ENCODE data around the gene TBC1D7.

The TBC1D7 gene

DNA sequence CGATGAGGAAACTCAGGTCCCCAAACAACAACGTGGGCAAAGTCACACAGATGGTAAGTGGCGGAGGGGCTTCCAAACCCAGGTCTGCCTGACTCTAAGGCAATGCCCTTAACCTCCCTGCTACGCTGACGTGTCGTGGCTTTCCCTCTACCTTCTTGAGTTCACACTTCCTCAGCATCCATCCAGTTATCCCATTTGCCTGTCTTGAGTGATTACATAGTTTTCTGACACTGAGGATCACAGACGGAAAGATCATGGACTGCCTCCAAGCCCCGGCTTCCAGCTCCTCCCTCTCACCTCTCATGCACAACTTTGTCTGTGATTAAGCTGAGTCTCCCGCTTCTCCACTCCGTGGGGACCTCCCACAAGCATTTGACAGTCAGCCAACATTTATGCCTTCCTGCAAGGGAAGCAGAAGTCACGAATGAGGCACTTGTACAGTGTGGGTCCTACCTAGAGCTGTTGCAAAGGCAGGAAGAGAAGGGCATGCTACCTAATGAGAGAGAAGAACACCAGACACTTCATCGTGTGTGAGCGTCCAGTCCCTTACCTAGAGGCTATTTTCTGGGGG, 33.8 kb downstream of the TBC1D7 start:
- peak; percentile 69 for DNase-seq (ENCODE audit: low spot score)

GRCh38 chr6:13292774-13293173, 35.6 kb downstream of the TBC1D7 start:
- DNase-seq (ENCODE audit: low spot score): no peak

- no peak for DNase-seq (ENCODE audit: low spot score)
Measured at GRCh38 chr6:13290335-13290734, 38.0 kb downstream of the TBC1D7 start.

DNA sequence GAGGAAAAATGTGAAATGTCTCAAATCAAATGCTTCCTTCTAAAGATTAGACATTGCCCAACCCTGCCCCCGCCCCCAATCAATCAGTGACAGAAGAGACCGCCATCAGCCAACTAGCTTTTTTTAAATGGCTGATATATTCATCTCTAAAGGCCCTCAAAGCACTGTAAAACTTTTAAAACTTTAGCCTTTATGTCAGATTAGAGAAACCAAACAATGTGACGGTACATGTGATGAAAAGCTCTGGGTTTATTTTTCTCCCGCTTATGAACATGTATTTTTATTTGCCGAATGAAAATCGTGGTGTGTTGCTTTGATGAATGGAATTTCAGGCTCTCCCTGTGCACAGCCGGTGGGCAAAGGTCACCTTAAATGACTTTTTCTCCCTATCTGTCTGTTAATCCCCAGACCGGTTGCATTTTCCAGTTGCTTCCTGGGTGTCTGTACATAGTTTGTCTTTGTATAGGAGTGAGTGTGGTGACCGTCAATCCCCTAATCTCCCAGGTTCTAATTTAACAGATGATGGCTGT, 38.5 kb downstream of the TBC1D7 start:
- no peak for DNase-seq (ENCODE audit: low spot score)

- no peak for DNase-seq (ENCODE audit: low spot score)
Measured at GRCh38 chr6:13288969-13289391, 39.4 kb downstream of the TBC1D7 start.

DNA sequence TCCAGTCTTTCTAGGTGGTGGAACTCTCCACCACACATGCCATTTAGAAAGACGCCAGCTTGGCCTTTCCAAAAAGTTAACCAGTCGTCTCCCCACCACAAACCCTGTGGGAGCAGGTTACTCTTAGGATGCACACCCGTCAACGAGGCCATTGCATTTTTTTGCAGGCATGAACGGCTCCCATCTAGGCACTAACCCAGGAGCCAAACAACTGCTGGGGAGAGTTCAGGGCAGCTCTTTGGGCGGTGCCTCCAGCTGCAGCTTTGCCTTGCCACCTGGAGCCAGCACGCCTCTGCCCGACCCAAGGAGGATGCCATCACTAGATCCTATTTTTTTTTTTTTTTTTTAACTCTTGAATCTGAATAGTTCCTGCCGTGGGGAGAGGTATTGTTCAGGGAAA, 39.9 kb downstream of the TBC1D7 start:
- no peak for DNase-seq (ENCODE audit: low spot score)

- no peak for DNase-seq (ENCODE audit: low spot score)
Measured at GRCh38 chr6:13287104-13287503, 41.2 kb downstream of the TBC1D7 start.

DNA sequence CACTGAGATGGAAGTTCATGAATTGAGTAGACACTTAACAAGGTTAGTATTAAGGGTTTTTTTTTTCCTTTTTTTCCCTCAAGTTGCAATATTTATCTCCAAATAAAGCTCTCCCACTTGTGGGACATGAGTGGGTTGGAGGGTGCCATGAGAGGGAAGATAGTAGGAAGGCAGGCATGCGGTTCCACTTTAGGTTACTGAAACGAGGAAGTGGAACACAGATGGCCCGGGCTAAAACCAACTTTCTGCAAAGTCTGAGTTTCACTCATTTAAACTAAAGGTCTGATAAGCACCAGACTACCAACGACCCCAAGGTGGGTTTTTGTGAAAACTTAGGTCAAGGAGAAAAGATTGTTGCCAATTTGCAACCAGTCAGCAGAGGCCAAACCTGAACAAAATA, 42.2 kb downstream of the TBC1D7 start:
- DNase-seq (ENCODE audit: low spot score): no peak

- DNase-seq (ENCODE audit: low spot score): no peak
Measured at GRCh38 chr6:13285705-13286104, 42.6 kb downstream of the TBC1D7 start.

- no peak for DNase-seq (ENCODE audit: low spot score)
Measured at GRCh38 chr6:13284646-13285045, 43.7 kb downstream of the TBC1D7 start.

DNA sequence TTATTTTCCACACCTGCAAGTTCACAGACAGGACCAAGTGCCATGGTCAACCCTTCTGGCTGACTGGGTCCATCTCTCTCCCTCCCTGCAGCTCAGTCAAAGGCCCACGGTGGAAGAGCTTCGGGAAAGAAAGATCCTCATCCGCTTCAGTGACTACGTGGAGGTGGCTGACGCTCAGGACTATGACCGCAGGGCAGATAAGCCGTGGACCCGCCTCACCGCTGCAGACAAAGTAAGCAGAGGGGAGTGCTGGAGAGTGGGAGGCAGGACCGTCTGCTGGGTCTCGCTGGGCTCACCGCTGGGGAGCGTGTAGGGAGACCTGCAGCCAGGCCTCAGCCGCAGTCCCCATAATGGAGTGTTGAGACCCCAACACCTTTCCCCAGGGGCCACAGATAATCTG, 45.0 kb downstream of the TBC1D7 start:
- no peak for DNase-seq (ENCODE audit: low spot score)

GRCh38 chr6:13282393-13283069, 45.8 kb downstream of the TBC1D7 start:
- no peak for DNase-seq (ENCODE audit: low spot score)

DNA sequence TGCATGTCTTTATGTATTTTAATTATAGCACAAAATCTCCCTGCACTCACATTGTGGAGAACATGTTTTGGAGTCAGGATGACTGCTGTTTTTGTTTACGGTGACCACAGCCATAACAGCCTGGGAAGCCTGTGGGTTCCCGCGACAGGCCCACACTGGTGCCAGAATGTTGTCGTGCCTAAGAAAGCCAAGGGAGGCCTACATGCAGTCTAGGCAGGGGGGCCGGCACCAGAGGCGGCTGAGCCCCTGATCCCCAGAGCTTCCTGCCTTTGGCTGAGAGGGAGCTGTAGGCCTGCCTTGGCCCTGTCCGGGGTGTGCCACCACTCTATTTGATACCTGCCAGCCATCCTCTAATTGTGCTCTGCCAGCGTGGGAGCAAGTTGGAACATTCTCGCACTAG, 46.7 kb downstream of the TBC1D7 start:
- no peak for DNase-seq (ENCODE audit: low spot score)

GRCh38 chr6:13280254-13280653, 48.1 kb downstream of the TBC1D7 start:
- DNase-seq (ENCODE audit: low spot score): no peak

DNA sequence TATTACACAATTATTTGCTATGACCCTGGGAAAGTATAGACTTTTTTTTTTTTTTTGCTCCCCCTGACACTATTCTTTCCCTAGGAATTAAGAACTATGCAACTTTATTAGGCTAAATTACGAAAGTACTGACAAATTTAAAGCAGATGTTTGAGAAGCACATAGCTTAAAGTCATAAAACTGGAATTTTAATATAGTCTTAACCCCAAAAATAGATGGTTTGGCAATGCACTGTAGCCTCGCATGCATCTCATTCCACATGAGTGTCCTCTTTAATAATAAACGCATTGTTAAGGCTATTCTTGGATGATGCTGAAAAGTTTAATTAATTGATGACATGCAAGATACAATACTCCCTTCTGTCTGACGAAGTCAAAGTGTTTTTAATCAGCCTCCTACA, 49.3 kb downstream of the TBC1D7 start:
- DNase-seq (ENCODE audit: low spot score): no peak

DNA sequence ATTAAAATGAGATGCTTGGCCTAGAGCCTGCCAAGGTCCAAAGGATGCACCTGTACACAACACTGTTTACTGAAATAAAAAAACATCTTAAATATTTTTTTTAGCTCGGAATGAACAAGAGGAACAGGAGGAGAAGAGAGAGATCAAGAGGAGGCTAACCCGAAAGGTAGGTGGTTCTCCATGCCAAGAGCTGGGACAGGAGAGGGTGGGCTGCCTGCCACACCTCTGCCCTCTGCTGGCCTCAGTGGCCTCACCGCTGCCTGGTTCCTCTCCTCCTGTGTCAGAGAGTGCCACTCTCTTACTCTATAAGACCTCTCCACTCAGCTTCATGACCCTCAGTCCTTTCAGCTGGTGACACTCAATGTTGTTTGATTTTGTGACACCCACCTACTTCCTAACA, 50.2 kb downstream of the TBC1D7 start:
- DNase-seq (ENCODE audit: low spot score): no peak

- no peak for DNase-seq (ENCODE audit: low spot score)
Measured at GRCh38 chr6:13277231-13277630, 51.1 kb downstream of the TBC1D7 start.

DNA sequence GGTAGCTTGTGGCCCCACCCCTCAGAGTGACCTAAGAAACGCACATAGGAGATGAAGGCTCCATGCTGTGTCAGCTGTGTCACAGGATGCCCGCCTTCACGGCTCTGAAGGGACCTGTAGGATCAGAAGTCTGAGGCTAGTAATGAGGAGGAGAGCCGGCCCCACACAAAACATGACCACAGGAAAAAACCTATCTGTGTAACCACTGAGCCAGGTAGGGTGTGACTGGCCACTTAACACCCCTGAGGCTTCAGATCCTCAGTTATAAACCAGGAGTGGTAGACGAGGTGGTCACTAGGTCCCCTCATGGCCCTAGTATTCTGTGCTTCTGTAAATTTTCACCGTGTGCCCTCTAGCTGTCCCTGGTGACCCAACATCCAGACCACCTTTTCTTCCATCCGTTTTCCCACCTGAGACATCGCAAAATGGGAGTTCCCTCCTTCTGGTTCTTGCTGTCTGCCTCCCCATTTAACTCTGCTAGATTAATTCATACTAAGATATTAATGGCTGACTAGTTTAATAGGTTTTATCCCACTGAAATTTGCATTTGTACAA, 52.8 kb downstream of the TBC1D7 start:
- DNase-seq (ENCODE audit: low spot score): no peak

DNA sequence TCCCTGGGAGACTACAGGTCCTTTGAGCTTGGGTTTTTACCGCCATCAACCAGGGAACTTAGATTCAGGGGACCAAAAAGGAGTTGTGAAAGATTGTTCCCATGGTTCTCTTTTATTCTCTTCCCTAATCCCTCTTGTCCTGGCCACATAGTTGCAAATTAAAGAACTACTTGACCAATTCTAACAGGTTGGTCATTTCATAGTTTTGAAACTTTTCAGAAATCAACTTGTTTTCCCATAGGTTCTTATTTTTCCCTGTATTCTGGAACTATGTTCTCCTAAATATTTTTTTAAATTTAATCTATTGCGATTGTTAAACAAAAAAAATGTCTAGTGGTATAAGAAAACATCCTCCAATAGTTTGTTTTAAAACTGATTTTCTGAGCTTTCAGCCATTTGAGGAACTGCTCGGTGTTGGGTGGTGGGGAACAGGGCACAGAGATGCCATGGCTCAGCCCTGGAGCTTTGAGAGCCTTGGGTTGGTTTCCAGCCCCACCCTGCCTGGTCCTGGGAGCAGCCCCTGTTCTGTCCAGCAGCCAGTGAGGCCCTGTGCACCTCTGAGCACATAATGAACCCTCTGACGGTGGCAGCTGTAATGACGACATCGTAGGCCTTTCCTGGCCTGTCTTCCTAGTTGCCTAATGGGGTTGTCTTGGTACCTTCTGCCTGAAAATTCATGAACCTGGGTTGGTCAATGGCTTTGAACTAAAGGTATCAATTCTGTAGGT, 53.5 kb downstream of the TBC1D7 start:
- no peak for DNase-seq (ENCODE audit: low spot score)

DNA sequence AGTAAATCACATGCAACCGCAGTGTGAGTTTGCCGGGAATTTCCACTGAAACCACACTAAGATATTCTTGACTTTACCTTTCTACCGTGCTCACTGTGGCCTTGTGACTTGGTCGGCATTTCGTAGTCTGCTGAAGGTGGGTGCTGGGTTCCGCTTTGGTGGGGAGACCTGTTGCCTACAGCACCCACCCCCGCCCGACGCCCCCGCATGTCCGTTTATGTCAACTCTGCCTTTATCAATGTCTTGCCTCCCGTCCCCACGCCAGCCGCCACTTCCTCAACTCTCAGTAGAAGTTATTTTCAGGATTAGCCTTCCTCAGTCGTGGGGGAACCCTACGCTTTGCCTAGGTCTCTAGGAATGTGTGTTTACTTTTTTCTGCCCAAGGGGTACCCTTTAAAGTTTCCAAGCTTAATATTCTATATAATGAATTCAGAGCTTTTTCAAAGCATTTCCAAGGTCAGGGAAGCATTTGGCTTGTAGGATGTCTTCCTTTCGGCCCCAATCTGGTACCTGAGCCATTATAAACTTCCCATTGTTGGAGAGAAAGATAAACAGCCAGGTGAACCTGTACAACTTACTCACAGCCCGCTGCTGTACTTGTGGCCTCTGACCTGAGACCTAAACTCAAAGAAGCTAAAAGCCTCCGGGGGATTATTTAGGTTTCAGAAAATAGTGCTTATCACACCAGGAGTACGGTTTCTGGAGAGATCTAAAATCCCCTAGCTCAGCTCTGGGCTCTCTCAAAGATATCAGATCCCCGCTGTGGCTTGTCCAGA, 54.2 kb downstream of the TBC1D7 start:
- peak; percentile 41 for DNase-seq (ENCODE audit: low spot score)

GRCh38 chr6:13273202-13273930, 55.0 kb downstream of the TBC1D7 start:
- DNase-seq (ENCODE audit: low spot score): peak; percentile 56

Measured in putamen (tissue), 1 donor.